ENCODE data around the gene VPS33B.

Gene VPS33B

DNA sequence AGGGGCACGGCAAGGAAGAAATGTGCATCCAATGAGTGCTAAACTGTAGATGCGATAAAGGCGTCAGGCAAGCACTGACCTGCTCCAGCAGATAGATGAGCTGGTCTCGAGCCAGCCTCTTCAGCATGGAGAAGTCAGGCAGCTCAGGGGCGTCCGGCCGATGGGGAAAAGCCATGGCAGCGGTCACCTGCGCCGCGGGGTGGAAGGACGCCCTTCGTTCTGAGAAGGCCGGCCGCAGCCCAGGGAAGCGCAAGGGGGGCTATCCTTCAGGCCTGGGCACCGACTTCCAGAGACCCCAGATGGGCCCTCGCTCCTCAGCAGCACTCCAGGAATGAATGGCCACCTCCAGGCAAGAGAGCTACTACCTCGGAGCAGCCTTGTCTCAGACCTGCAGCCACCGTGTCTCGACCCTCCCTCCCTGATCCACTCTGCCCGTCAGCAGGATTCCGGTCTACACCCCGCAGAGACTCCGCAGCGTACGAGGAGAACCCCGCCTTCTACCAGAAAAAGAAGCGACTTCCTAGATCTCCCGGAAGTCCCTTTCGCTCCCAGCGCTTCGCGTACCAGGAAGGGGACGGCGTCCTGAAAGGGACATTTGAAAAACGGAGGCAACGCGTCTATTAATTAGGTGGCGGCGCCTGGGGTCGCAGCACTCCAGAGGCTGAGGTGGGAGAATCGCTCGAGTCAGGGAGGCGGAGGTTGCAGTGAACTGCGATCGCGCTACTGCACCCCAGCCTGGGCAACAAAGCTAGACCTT lies at the start of gene VPS33B:
TSS of gene VPS33B (minus strand) at position 520 of the 757 bp plus-strand sequence. CDS start at position 175, 345 bp downstream.
- Histone ChIP-seq H3K9me3 (ENCODE audit: control insufficient read depth in 1 of 2, low read length in 2 of 2) (no peaks in the 10 kb centered on the region), H3K36me3 (ENCODE audit: control insufficient read depth in 1 of 2, insufficient read depth in 2 of 2, low read length in 2 of 2) (no peaks in the 10 kb centered on the region), H3K4me3 (ENCODE audit: low read depth in 1 of 2, low read length in 2 of 2) (peak within 1 kb of the TSS; percentile 89 to 99), H3K27me3 (ENCODE audit: low read depth, low read length) (no peaks in the 10 kb centered on the region), H3K27ac (ENCODE audit: low read length) (peak within 1 kb of the TSS; percentile 77), H3K4me1 (ENCODE audit: control insufficient read depth in 1 of 2, insufficient read depth in 2 of 2, low read length in 2 of 2) (peaks cover 0 to 26% of the 10 kb centered on the region in 2 donors)

DNA sequence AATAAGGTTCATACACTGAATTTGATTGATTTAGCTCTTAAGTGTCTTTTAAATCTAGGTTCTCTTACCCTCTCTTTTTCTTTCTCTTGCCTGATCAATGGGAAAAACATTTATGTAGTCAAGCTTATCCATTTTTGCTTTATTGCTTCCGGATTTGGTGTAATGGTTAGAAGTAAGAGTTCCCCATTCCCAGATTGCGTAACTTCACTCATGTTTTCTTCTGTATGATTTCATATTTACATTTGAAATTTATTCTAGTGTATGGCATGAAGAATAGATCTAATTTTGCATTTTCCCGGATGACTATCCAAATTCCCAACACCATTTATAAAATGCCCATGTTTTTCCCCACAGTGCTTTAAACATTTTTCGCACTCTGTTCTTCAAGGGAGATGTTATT lies 49.8 kb upstream of the VPS33B start:
- Histone ChIP-seq H3K27ac (ENCODE audit: low read length) (no peak overlapping the region), H3K27me3 (ENCODE audit: low read depth, low read length) (no peaks in the 10 kb centered on the region), H3K9me3 (ENCODE audit: control insufficient read depth in 1 of 2, low read length in 2 of 2) (no peaks in the 10 kb centered on the region), H3K4me1 (ENCODE audit: control insufficient read depth in 1 of 2, insufficient read depth in 2 of 2, low read length in 2 of 2) (no peaks in the 10 kb centered on the region), H3K36me3 (ENCODE audit: control insufficient read depth in 1 of 2, insufficient read depth in 2 of 2, low read length in 2 of 2) (no peaks in the 10 kb centered on the region), H3K4me3 (ENCODE audit: low read depth in 1 of 2, low read length in 2 of 2) (no peak overlapping the region)

DNA sequence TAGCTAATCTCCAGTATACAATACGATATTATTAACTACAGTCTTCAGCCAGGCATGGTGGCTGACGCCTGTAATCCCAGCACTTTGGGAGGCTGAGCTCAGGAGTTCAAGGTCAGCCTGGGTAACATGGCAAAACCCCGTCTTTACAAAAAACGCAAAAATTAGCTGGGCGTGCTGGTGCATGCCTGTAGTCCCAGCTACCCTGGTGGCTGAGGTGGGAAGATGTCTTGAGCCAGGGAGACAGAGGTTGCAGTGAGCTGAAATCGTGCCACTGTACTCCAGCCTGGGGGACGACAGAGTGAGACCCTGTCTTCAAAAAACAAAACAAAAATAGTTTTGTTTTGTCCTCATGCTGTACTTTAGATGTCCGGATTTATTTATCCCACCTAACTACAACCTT lies 48.5 kb upstream of the VPS33B start:
- no peak overlapping the region for H3K4me3 ChIP-seq (ENCODE audit: low read depth in 1 of 2, low read length in 2 of 2)
- no peak overlapping the region for H3K27ac ChIP-seq (ENCODE audit: low read length)
- H3K4me1 ChIP-seq (ENCODE audit: control insufficient read depth in 1 of 2, insufficient read depth in 2 of 2, low read length in 2 of 2), result no peaks in the 10 kb centered on the region
- H3K36me3 ChIP-seq (ENCODE audit: control insufficient read depth in 1 of 2, insufficient read depth in 2 of 2, low read length in 2 of 2), result no peaks in the 10 kb centered on the region
- no peaks in the 10 kb centered on the region for H3K27me3 ChIP-seq (ENCODE audit: low read depth, low read length)
- no peaks in the 10 kb centered on the region for H3K9me3 ChIP-seq (ENCODE audit: control insufficient read depth in 1 of 2, low read length in 2 of 2)

DNA sequence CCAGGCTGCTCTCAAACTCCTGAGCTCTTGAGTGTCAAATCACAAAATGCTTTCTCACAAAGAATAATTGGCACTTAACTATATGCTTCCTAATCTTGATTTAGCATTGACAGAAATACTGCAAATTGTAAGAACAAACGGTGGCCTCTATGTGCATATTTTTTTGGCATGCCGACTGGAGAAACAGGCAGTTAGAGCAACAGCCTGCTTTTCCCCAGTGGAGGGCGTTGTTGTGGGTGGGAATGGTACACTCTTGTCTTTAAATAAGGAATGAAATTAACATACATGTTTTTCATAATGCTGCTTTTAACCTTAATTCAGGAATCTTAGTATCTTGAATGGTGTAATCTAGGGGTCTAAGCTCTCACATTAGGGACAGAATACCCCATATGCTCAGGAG lies 46.6 kb upstream of the VPS33B start:
- H3K36me3 ChIP-seq (ENCODE audit: control insufficient read depth in 1 of 2, insufficient read depth in 2 of 2, low read length in 2 of 2), result no peaks in the 10 kb centered on the region
- H3K4me1 ChIP-seq (ENCODE audit: control insufficient read depth in 1 of 2, insufficient read depth in 2 of 2, low read length in 2 of 2), result no peaks in the 10 kb centered on the region
- no peaks in the 10 kb centered on the region for H3K27me3 ChIP-seq (ENCODE audit: low read depth, low read length)
- H3K9me3 ChIP-seq (ENCODE audit: control insufficient read depth in 1 of 2, low read length in 2 of 2), result no peaks in the 10 kb centered on the region
- no peak overlapping the region for H3K27ac ChIP-seq (ENCODE audit: low read length)
- H3K4me3 ChIP-seq (ENCODE audit: low read depth in 1 of 2, low read length in 2 of 2), result no peak overlapping the region

DNA sequence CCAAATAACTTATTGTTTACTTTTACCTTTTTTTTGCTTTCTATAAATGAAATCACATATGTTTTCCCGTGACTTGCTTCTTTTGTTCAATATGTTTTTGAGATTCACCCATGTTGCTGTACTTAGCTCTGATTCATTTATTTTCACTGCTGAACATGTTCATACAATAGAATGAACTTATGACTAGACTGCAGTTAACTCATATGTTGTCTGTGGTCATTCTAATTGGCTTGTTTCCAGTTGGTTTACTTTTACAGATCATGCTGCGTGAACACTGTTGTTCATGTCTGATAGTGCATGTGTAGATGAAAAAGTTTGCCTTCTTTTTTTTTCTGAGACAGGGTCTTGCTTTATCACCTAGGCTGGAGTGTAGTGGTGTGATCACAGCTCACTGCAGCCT lies 46.0 kb upstream of the VPS33B start:
- H3K4me1 ChIP-seq (ENCODE audit: control insufficient read depth in 1 of 2, insufficient read depth in 2 of 2, low read length in 2 of 2), result no peaks in the 10 kb centered on the region
- H3K27ac ChIP-seq (ENCODE audit: low read length), result no peak overlapping the region
- H3K9me3 ChIP-seq (ENCODE audit: control insufficient read depth in 1 of 2, low read length in 2 of 2), result no peaks in the 10 kb centered on the region
- H3K4me3 ChIP-seq (ENCODE audit: low read depth in 1 of 2, low read length in 2 of 2), result no peak overlapping the region
- no peaks in the 10 kb centered on the region for H3K27me3 ChIP-seq (ENCODE audit: low read depth, low read length)
- H3K36me3 ChIP-seq (ENCODE audit: control insufficient read depth in 1 of 2, insufficient read depth in 2 of 2, low read length in 2 of 2), result no peaks in the 10 kb centered on the region

DNA sequence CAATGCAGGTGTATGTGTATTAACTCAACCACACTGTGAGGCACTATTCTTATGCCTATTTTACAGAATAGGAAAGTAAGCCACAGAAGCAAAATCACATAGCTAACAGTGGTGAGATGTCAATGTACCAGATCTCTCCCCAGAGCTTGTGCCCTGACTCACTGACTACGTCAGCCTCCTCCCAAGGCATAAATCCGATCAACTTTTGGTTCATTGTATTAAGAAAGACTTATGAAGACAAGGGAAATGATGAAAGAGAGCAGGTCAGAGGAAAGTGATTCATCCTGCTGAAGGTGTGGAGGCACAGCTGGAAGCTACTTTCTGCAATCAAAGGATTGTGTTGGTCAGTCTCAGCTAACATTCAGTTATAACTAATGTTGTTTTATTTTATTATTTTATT lies 44.6 kb upstream of the VPS33B start:
- Histone ChIP-seq H3K4me3 (ENCODE audit: low read depth in 1 of 2, low read length in 2 of 2) (no peak overlapping the region), H3K36me3 (ENCODE audit: control insufficient read depth in 1 of 2, insufficient read depth in 2 of 2, low read length in 2 of 2) (no peaks in the 10 kb centered on the region), H3K9me3 (ENCODE audit: control insufficient read depth in 1 of 2, low read length in 2 of 2) (no peaks in the 10 kb centered on the region), H3K27ac (ENCODE audit: low read length) (no peak overlapping the region), H3K27me3 (ENCODE audit: low read depth, low read length) (no peaks in the 10 kb centered on the region), H3K4me1 (ENCODE audit: control insufficient read depth in 1 of 2, insufficient read depth in 2 of 2, low read length in 2 of 2) (no peaks in the 10 kb centered on the region)

DNA sequence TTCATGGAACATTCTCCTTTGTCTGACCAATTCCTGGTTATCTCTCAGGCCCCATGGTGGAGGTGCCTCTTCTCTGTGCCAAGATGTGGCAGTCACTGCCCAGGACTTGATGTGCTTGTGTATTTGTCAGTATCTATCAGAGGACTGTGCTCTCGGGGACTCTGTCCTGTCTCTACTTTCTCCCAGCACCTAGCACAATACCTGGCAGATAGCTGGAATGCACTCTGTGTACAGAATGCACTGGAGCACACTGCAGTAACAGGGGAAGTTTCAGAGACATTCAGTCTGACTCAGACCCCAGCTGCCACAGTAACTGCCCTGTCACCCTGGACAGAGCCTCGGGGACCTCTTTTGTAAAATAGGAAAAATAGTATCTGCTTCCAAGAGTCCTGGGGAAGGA lies 43.1 kb upstream of the VPS33B start:
- H3K36me3 ChIP-seq (ENCODE audit: control insufficient read depth in 1 of 2, insufficient read depth in 2 of 2, low read length in 2 of 2), result no peaks in the 10 kb centered on the region
- H3K4me1 ChIP-seq (ENCODE audit: control insufficient read depth in 1 of 2, insufficient read depth in 2 of 2, low read length in 2 of 2), result no peaks in the 10 kb centered on the region
- no peak overlapping the region for H3K4me3 ChIP-seq (ENCODE audit: low read depth in 1 of 2, low read length in 2 of 2)

DNA sequence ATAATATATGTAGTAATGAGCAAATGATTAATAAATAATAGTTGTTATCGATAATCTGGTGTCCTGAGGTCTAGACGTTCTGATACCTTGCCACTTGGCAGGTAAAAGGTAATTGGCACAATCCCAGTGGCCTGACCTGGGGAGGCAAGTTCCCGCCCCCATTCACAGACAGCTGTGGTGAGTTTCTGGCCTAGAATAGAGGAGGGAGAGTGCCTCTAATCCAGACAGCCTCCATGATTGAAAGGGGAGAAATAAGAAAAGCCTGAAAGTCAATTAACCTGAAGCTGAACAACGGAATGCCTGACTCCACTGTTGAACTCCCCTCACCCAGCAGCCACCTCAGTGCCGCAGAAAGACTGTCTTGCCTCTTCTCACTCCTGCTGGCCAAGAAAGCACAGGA lies 39.6 kb upstream of the VPS33B start:
- Histone ChIP-seq H3K27me3 (ENCODE audit: low read depth, low read length) (no peaks in the 10 kb centered on the region), H3K4me3 (ENCODE audit: low read depth in 1 of 2, low read length in 2 of 2) (no peak overlapping the region), H3K4me1 (ENCODE audit: control insufficient read depth in 1 of 2, insufficient read depth in 2 of 2, low read length in 2 of 2) (no peaks in the 10 kb centered on the region), H3K27ac (ENCODE audit: low read length) (no peak overlapping the region), H3K9me3 (ENCODE audit: control insufficient read depth in 1 of 2, low read length in 2 of 2) (no peaks in the 10 kb centered on the region), H3K36me3 (ENCODE audit: control insufficient read depth in 1 of 2, insufficient read depth in 2 of 2, low read length in 2 of 2) (no peaks in the 10 kb centered on the region)

More for the DNA sequence above, 43.1 kb upstream of the VPS33B start:
- Histone ChIP-seq H3K27ac (ENCODE audit: low read length) (no peak overlapping the region), H3K9me3 (ENCODE audit: control insufficient read depth in 1 of 2, low read length in 2 of 2) (no peaks in the 10 kb centered on the region), H3K27me3 (ENCODE audit: low read depth, low read length) (no peaks in the 10 kb centered on the region)

DNA sequence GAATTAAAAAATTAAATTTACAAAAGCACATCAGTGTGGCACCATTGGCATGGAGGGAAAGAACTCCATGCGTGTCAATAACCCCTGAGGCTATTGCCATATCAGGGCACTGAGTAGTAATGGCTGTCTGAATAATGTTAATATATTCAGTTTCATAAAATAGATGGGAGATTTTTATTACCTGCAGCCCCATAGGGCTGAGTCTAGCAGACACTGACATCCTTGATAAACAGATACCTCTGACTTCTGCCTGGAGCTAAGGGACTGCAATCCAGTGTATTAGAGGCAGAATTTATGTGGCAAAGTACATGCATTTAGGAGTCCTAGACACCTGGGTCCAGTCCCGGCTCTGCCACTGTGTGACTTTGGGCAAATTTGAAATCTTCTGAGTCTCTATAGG lies 38.8 kb upstream of the VPS33B start:
- Histone ChIP-seq H3K36me3 (ENCODE audit: control insufficient read depth in 1 of 2, insufficient read depth in 2 of 2, low read length in 2 of 2) (no peaks in the 10 kb centered on the region), H3K27ac (ENCODE audit: low read length) (no peak overlapping the region), H3K4me1 (ENCODE audit: control insufficient read depth in 1 of 2, insufficient read depth in 2 of 2, low read length in 2 of 2) (no peaks in the 10 kb centered on the region), H3K27me3 (ENCODE audit: low read depth, low read length) (peaks cover 4% of the 10 kb centered on the region), H3K4me3 (ENCODE audit: low read depth in 1 of 2, low read length in 2 of 2) (no peak overlapping the region), H3K9me3 (ENCODE audit: control insufficient read depth in 1 of 2, low read length in 2 of 2) (no peaks in the 10 kb centered on the region)

DNA sequence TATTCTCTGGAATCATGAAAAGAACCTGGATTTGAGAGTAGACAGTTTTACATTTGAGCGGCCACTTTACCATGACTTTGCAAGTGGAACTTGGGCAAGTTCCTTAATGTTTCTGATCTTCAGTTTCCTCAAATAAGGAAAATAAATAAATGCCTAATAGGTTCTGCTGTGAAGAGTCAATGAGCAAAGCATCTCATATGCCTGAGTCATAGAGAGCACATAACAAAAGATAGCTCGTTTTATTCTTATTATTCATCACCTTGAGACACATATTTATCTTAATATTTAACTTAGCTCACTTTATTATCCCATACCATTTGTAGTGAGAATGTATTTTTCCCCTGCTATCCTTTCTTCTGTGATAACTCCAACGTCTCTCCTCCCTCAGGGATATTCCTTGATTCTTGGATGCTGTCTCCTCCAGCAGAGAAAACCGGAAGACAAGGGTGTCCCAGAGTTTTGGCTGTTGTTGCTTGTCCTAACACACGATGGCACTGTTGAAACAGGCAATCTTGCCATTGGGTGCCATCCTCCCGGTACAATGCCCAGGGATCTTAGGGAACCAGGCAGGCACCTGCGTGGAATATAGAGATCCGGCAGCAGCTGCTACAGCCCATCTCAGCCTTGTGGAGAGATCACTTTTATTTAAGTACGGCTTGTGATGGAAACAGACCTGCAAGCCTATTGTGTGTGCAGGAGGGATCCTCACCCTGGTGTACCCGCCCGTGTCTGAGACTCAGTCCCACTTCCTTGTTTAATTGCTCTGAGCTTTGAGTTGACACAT lies 33.3 kb upstream of the VPS33B start:
- no peaks in the 10 kb centered on the region for H3K4me1 ChIP-seq (ENCODE audit: control insufficient read depth in 1 of 2, insufficient read depth in 2 of 2, low read length in 2 of 2)
- H3K36me3 ChIP-seq (ENCODE audit: control insufficient read depth in 1 of 2, insufficient read depth in 2 of 2, low read length in 2 of 2), result no peaks in the 10 kb centered on the region
- no peak overlapping the region for H3K27ac ChIP-seq (ENCODE audit: low read length)
- no peaks in the 10 kb centered on the region for H3K9me3 ChIP-seq (ENCODE audit: control insufficient read depth in 1 of 2, low read length in 2 of 2)
- no peak overlapping the region for H3K4me3 ChIP-seq (ENCODE audit: low read depth in 1 of 2, low read length in 2 of 2)
- H3K27me3 ChIP-seq (ENCODE audit: low read depth, low read length), result peaks cover 8% of the 10 kb centered on the region

DNA sequence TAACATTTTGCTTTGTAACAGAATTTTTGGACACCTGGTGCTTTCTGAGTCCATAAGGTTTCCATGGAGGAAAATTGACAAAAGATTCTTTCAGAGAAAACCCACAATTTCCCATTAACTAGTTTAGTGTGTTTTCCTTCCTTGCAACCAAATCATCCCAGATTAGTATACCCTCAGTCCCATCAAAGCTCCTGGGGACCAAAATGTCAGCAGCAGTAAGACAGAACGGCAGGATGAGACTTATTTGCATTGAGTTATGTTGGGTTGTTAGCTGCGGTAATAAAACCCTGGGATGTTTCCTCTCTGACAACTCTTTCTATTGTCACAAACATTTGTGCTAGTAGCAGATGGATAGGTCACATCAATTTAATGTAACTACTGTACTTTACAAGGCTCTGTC lies 32.4 kb upstream of the VPS33B start:
- no peaks in the 10 kb centered on the region for H3K36me3 ChIP-seq (ENCODE audit: control insufficient read depth in 1 of 2, insufficient read depth in 2 of 2, low read length in 2 of 2)
- no peak overlapping the region for H3K4me3 ChIP-seq (ENCODE audit: low read depth in 1 of 2, low read length in 2 of 2)
- H3K27ac ChIP-seq (ENCODE audit: low read length), result no peak overlapping the region
- peaks cover 8% of the 10 kb centered on the region for H3K27me3 ChIP-seq (ENCODE audit: low read depth, low read length)
- H3K9me3 ChIP-seq (ENCODE audit: control insufficient read depth in 1 of 2, low read length in 2 of 2), result no peaks in the 10 kb centered on the region
- no peaks in the 10 kb centered on the region for H3K4me1 ChIP-seq (ENCODE audit: control insufficient read depth in 1 of 2, insufficient read depth in 2 of 2, low read length in 2 of 2)

Data from muscle layer of duodenum (tissue), 2 donors.